ENCODE data around the gene TJP3.

DNA sequence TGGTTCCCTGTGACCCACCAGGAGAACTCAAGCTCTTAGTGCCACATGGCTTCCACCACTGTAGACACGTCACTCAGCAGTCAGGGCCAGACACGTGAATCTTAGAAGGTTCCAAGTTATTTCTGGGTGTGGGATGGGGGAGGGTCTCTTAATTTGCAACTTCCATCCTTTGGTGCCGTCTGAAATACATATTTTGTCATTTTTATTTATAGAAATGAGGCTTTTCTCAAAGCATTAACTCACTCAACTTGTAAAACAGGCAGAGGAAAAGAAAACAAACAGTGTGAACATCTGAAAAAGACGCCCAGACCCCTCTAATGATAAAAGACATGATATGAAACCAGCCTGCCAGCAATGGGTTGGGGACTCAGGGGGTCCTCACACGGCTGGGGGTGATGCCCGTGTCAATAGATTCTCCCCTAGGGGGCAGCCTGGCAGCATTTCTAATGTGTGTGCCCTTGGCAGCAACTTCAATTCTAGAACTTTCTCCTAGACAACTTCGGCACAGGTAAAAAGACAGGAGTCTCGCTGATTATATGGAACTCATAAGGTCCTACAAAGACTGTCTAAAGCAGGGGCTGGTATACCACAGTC is 23.3 kb upstream of the TJP3 start:
- TF ChIP-seq, protein P1, sequence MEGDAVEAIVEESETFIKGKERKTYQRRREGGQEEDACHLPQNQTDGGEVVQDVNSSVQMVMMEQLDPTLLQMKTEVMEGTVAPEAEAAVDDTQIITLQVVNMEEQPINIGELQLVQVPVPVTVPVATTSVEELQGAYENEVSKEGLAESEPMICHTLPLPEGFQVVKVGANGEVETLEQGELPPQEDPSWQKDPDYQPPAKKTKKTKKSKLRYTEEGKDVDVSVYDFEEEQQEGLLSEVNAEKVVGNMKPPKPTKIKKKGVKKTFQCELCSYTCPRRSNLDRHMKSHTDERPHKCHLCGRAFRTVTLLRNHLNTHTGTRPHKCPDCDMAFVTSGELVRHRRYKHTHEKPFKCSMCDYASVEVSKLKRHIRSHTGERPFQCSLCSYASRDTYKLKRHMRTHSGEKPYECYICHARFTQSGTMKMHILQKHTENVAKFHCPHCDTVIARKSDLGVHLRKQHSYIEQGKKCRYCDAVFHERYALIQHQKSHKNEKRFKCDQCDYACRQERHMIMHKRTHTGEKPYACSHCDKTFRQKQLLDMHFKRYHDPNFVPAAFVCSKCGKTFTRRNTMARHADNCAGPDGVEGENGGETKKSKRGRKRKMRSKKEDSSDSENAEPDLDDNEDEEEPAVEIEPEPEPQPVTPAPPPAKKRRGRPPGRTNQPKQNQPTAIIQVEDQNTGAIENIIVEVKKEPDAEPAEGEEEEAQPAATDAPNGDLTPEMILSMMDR (IDR thresholded peaks at IDR 0.05) = no peak
- TF ChIP-seq POLR2A (IDR thresholded peaks at IDR 0.05) = no peak
